Measurements from ENCODE around the gene TMEFF2. TPM values are rescaled to one million over a fixed set of nuclear protein-coding genes. Genes with fewer than 3 reads are reported as not detected.

Gene TMEFF2
- total RNA-seq, 4 donors from 2014 or later, result 1.5 TPM; not detected in 3

DNA sequence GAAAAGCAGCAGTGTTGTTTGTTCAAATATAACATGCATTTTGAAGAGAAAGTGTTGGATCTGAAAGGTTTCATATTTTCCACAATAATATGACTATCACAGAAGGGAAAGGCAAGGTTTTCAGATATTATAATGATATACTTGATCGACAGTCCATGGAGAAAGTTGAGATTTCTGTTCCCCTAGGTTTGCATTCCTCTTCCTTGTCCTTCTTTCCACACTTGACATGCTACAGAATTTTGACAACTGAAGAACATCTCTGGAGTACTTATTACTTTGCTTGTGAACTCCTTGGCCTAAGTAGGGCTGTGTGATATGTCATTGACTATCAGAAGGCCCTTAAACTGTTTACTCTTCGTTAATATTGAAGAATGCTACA lies 46.5 kb downstream of the TMEFF2 start:
- Histone ChIP-seq H3K36me3 (peaks cover 0 to 5% of the 10 kb centered on the region in 2 donors), H3K27ac (peak overlapping the region in 1 of 2 donors; percentile 8), H3K4me1 (no peaks in the 10 kb centered on the region), H3K4me3 (no peak overlapping the region), H3K9me3 (no peaks in the 10 kb centered on the region), H3K27me3 (no peaks in the 10 kb centered on the region)
- no peak for DNase-seq
- intact Hi-C loops (cut with DNase I; ENCODE audit: low total_unique reads), result no loop called here
- TF ChIP-seq POLR2A (IDR thresholded peaks at IDR 0.05), result no peak
- TF ChIP-seq, protein P1, sequence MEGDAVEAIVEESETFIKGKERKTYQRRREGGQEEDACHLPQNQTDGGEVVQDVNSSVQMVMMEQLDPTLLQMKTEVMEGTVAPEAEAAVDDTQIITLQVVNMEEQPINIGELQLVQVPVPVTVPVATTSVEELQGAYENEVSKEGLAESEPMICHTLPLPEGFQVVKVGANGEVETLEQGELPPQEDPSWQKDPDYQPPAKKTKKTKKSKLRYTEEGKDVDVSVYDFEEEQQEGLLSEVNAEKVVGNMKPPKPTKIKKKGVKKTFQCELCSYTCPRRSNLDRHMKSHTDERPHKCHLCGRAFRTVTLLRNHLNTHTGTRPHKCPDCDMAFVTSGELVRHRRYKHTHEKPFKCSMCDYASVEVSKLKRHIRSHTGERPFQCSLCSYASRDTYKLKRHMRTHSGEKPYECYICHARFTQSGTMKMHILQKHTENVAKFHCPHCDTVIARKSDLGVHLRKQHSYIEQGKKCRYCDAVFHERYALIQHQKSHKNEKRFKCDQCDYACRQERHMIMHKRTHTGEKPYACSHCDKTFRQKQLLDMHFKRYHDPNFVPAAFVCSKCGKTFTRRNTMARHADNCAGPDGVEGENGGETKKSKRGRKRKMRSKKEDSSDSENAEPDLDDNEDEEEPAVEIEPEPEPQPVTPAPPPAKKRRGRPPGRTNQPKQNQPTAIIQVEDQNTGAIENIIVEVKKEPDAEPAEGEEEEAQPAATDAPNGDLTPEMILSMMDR (IDR thresholded peaks at IDR 0.05), result no peak

DNA sequence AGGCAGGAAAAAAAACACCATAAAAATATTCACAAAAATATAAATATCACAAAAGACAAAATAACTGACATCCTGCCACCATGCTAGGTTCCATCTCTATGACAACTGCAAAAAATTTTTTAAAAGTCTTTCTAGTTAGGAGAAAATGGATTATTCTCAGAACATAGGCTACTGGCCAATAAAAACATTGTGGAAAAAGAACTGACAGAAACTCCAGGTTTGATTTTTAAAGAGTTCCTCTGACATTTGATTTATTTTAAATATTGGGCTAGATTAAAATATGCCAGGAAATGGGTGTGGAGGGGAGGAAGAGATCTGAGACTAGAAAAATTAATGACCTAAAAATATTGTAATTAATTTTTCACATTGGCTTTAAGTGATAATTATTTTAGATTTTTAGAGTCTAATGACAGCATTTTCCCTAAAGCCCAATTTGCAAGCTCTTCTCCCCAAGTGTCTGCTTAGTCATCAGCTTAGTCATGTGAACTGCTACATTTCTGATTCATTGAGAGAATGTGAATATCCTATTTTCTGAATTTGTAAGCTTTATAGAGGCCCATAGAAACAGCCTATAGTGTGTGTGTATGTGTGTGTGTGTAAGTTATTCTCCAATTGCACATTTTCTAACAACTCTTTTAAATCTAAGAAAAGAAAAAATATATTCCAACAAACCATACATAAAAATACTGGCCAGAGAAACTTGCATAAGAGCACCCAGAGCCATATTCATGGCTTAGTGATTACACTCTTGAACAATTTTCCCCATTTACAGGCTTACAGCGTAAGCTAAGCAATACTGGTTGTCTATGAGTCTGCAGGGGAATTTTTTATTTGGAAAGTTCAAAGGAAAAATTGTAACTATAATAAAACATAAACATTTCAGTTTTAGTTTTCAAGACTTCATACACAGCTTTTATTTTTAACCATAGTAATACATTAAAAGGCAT lies 48.4 kb downstream of the TMEFF2 start:
- peaks cover 0 to 5% of the 10 kb centered on the region in 2 donors for H3K36me3 ChIP-seq

DNA sequence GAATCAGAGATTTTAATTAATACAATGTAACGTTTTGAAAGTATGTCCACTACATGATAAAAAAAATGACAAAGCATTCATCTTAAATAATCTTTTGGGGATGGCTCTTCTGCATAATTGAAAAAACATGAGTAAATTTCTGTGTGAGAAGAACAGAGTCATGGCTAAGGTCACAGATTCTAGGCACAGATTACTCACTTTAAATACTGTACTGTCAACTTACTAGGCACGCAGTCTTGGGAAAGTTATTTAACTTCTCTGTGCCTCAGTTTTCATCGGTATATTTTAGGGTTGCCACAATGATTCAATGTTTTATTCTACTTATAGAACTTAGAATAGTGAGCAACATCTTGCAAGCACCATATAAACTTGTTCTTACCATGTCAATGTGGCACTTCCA lies 49.2 kb downstream of the TMEFF2 start:
- no peak overlapping the region for H3K27ac ChIP-seq
- H3K9me3 ChIP-seq, result no peaks in the 10 kb centered on the region
- no peaks in the 10 kb centered on the region for H3K4me1 ChIP-seq
- H3K36me3 ChIP-seq, result peaks cover 0 to 5% of the 10 kb centered on the region in 2 donors
- intact Hi-C loops (cut with DNase I; ENCODE audit: low total_unique reads), result no loop called here
- TF ChIP-seq, protein P1 (IDR thresholded peaks at IDR 0.05), result no peak
- TF ChIP-seq POLR2A (IDR thresholded peaks at IDR 0.05), result no peak
- DNase-seq, result no peak
- H3K27me3 ChIP-seq, result no peaks in the 10 kb centered on the region
- H3K4me3 ChIP-seq, result no peak overlapping the region

More for the DNA sequence above, 48.4 kb downstream of the TMEFF2 start:
- no peak for DNase-seq
- no peak overlapping the region for H3K27ac ChIP-seq
- H3K4me3 ChIP-seq, result no peak overlapping the region
- H3K27me3 ChIP-seq, result no peaks in the 10 kb centered on the region
- intact Hi-C loops (cut with DNase I; ENCODE audit: low total_unique reads), result no loop called here
- TF ChIP-seq, protein P1 (IDR thresholded peaks at IDR 0.05), result no peak
- TF ChIP-seq POLR2A (IDR thresholded peaks at IDR 0.05), result no peak
- H3K4me1 ChIP-seq, result no peaks in the 10 kb centered on the region
- no peaks in the 10 kb centered on the region for H3K9me3 ChIP-seq

DNA sequence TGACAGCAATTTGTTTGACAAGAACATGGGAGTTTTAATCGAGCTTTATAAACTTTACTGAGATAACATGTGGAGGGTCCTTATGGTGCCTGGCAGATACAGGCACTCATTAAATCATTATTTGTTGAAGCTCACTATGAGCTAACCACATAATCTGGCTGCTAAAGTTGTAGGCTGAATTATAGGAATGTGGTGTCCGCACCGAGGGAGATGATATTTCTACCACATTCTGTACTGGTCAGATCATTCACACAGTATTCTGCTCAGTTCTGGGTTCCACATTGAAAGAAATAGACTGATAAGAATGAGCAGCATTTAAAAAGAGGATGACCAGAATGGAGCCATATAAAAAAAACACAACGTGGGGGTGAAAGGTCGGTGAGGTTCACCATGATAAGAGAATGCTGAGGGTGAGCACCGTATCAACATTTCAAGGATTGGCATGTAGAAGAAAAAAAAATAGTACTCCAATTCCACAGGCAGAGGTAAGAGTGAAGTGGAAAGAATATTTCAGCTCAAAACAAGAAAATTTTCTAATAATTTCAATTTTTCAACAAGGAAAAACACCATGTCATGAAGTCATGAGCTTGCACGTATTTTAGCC lies 54.4 kb downstream of the TMEFF2 start:
- intact Hi-C loops (cut with DNase I; ENCODE audit: low total_unique reads), result no loop called here
- Histone ChIP-seq H3K27me3 (no peaks in the 10 kb centered on the region), H3K27ac (no peak overlapping the region), H3K4me1 (no peaks in the 10 kb centered on the region), H3K9me3 (no peaks in the 10 kb centered on the region), H3K36me3 (peaks cover 0 to 5% of the 10 kb centered on the region in 2 donors), H3K4me3 (no peak overlapping the region)
- DNase-seq, result no peak
- TF ChIP-seq, protein P1 (IDR thresholded peaks at IDR 0.05), result no peak
- no peak for TF ChIP-seq POLR2A (IDR thresholded peaks at IDR 0.05)

DNA sequence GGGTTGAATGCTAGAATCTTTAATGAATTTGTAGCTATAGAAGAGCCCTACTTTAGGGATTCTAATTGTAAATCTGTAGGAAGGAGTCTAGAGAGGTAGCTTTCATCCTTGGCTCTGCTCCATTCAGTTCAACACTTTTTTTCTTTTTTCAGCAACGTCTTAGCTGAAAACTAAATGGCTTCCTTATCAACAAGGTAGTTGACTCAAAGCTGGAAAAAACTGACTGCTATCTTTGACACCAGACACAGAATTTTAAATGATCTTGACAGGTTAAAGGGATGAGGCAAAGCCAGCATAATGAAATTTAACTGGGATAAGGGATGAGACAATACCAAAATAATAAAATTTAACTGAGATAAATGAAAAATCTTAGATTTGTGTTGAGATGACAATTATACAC lies 54.9 kb downstream of the TMEFF2 start:
- H3K4me1 ChIP-seq, result no peaks in the 10 kb centered on the region
- intact Hi-C loops (cut with DNase I; ENCODE audit: low total_unique reads), result no loop called here
- H3K9me3 ChIP-seq, result no peaks in the 10 kb centered on the region

More for the DNA sequence above, 54.9 kb downstream of the TMEFF2 start:
- no peak for DNase-seq
- Histone ChIP-seq H3K4me3 (no peak overlapping the region), H3K27ac (no peak overlapping the region), H3K27me3 (no peaks in the 10 kb centered on the region), H3K36me3 (peaks cover 0 to 5% of the 10 kb centered on the region in 2 donors)
- no peak for TF ChIP-seq POLR2A (IDR thresholded peaks at IDR 0.05)
- TF ChIP-seq, protein P1 (IDR thresholded peaks at IDR 0.05), result no peak
